Daoy (cell line): Measurements from ENCODE around the gene GPX8. TPM values are rescaled to one million over a fixed set of nuclear protein-coding genes. Genes with fewer than 3 reads are reported as not detected.

Experiments used
- DNase-seq: peaks from one replicate; pipeline ENCODE4 v3.0.0-alpha.2; 2015; ENCODE audit warnings: low read depth
- total RNA-seq: library from RNA; depleted of rRNA; stranded (reverse); fragments of >200 nt; shearing (Covaris generic); gene quantifications from 2 replicates; pipeline ENCODE4 v1.2.3, GENCODE V29; 2014; rRNA removed

Gene GPX8
- total RNA-seq, 1 experiment from 2014 or later = 126 TPM

GRCh38 chr5:55172051-55172899, 12.3 kb downstream of the GPX8 start:
- DNase-seq = peak; percentile 81

- DNase-seq = peak; percentile 88
These were observed 13.1 kb downstream of the GPX8 start, which contains the start of gene CDC20B for GRCh38 chr5:55172937-55173686. TSS of gene CDC20B (minus strand) at chr5:55173177. CDS start at chr5:55173000, 177 bp downstream.

GRCh38 chr5:55173687-55174230, 13.8 kb downstream of the GPX8 start:
- peak; percentile 6 for DNase-seq

- no peak for DNase-seq
These were observed 15.8 kb downstream of the GPX8 start for GRCh38 chr5:55175781-55176175.

GRCh38 chr5:55176176-55176818, 16.3 kb downstream of the GPX8 start:
- peak; percentile 89 for DNase-seq

GRCh38 chr5:55177078-55177477, 17.1 kb downstream of the GPX8 start:
- DNase-seq = no peak

GRCh38 chr5:55180016-55180415, 20.0 kb downstream of the GPX8 start:
- no peak for DNase-seq

- DNase-seq = peak; percentile 16
These were observed 27.4 kb downstream of the GPX8 start for GRCh38 chr5:55187370-55187769.

- DNase-seq = no peak
These were observed 28.9 kb downstream of the GPX8 start for GRCh38 chr5:55188656-55189540.

- DNase-seq = no peak
These were observed 31.2 kb downstream of the GPX8 start for GRCh38 chr5:55191165-55191564.

- DNase-seq = no peak
These were observed 45.0 kb downstream of the GPX8 start for GRCh38 chr5:55205001-55205400.

GRCh38 chr5:55211184-55211874, 51.4 kb downstream of the GPX8 start:
- DNase-seq = no peak

Other genes starting within 250 kb of the GPX8 start
- gene ESM1, start 174.6 kb upstream of the GPX8 start, total RNA-seq = 1.9 and 5.0 TPM in 2 replicates
- not detected in 2 replicates for gene GZMK, start 135.9 kb upstream of the GPX8 start, total RNA-seq
- 1.8 TPM in 1 of 2 replicates, not detected in the other for gene GZMA, start 57.5 kb upstream of the GPX8 start, total RNA-seq
- not detected in 2 replicates for gene CDC20B, start 13.0 kb downstream of the GPX8 start, total RNA-seq
- 0.95 and 2.1 TPM in 2 replicates for gene MCIDAS, start 67.1 kb downstream of the GPX8 start, total RNA-seq
- gene CCNO, start 73.4 kb downstream of the GPX8 start, total RNA-seq = 6.2 and 7.1 TPM in 2 replicates
- gene DHX29, start 147.5 kb downstream of the GPX8 start, total RNA-seq = 27.7 and 41.6 TPM in 2 replicates
- 219 and 221 TPM in 2 replicates for gene MTREX, start 147.8 kb downstream of the GPX8 start, total RNA-seq